ENCODE results near the gene NPPB.

DNA sequence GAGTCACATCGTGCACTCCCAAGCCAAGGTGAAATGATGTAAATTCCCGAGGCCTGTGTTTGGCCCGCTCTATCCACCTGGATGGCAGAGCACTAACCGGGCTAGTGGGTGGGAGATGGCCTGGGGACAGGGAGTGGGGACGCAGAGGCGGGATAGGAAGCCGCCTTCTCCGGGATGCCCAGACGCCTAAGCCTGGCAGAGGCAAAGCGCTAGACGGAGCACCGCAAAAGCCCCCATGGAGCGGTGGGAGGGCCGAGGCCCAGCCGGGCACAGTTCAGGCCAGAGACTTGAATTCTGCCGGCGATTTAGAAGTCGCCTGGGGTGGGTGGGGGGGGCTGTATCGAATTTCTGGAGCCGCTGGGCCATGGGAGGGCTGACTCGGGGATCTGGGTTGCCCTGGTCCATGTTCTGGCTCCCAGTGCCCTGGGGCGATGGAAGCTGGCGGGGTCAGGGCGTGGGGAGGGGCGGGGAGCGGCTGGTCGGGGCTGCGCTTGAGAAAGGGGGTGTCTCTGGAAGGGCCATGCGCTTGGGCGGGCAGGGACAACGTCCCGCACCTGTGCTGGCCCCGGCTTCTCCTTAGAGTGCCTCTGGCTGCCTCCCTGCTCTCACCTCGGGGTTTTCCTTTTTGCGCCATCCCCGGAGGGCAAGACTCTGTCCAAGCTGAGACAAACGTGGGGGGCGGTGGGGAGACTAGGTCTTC lies 39.5 kb upstream of the NPPB start:
- TF ChIP-seq CTCF (IDR thresholded peaks at IDR 0.05; ENCODE audit: low read depth, low read length, poor library complexity, severe bottlenecking), result no peak
- TF ChIP-seq EZH2phosphoT487 (IDR thresholded peaks at IDR 0.05; ENCODE audit: borderline replicate concordance, low read length), result no peak
